Mononuclear cell (primary cell): ENCODE results near the gene RAC2. TPM values are rescaled to one million over a fixed set of nuclear protein-coding genes. Genes with fewer than 3 reads are reported as not detected.
"Not testable (repeated sequence)": the region's sequence is repeated elsewhere in the genome, so short reads cannot be mapped to it uniquely, and the experiment has no call there.

Experiments
- H3K27me3 ChIP-seq: 2 replicates; pipeline ENCODE4 v1.6.0; 2011; ENCODE audit warnings: low read length, control low read depth; ENCODE audit not compliant: insufficient read depth
- H3K4me1 ChIP-seq: 2 replicates; pipeline ENCODE4 v1.5.1; 2011; ENCODE audit warnings: mild to moderate bottlenecking, low read length, control low read depth; ENCODE audit not compliant: insufficient read depth
- H3K4me3 ChIP-seq: 2 replicates; pipeline ENCODE4 v1.5.1; 2011; ENCODE audit warnings: mild to moderate bottlenecking, low read length, moderate library complexity
- H3K9me3 ChIP-seq: 2 replicates; pipeline ENCODE4 v1.5.1; 2011; ENCODE audit warnings: low read depth, mild to moderate bottlenecking, control low read depth, low read length
- total RNA-seq: library from RNA; depleted of rRNA; stranded (reverse); fragments of >200 nt; gene quantifications from one replicate; pipeline ENCODE4 v1.2.3, GENCODE V29; 2012

RAC2 gene
- total RNA-seq, 1 donor: 107 TPM

GRCh38 chr22:37235897-37236607 lies 8.0 kb downstream of the RAC2 start:
- H3K9me3 ChIP-seq: no peaks in the 10 kb centered on the region
- H3K4me3 ChIP-seq: no peak overlapping the region
- peaks cover 99% of the 10 kb centered on the region for H3K4me1 ChIP-seq
- no peaks in the 10 kb centered on the region for H3K27me3 ChIP-seq

- H3K27me3 ChIP-seq: no peaks in the 10 kb centered on the region
- no peaks in the 10 kb centered on the region for H3K9me3 ChIP-seq
- H3K4me3 ChIP-seq: no peak overlapping the region
- peaks cover 99% of the 10 kb centered on the region for H3K4me1 ChIP-seq
Measured at GRCh38 chr22:37234736-37235711, 9.0 kb downstream of the RAC2 start.

GRCh38 chr22:37233751-37234631 lies 10.1 kb downstream of the RAC2 start:
- Histone ChIP-seq H3K27me3 (no peaks in the 10 kb centered on the region), H3K9me3 (no peaks in the 10 kb centered on the region), H3K4me3 (no peak overlapping the region), H3K4me1 (peaks cover 99% of the 10 kb centered on the region)

- H3K4me3 ChIP-seq, H3K9me3 ChIP-seq, H3K27me3 ChIP-seq: not testable (repeated sequence)
- H3K4me1 ChIP-seq: peaks cover 99% of the 10 kb centered on the region
Measured at GRCh38 chr22:37233371-37233750, 10.7 kb downstream of the RAC2 start.

- H3K9me3 ChIP-seq: no peaks in the 10 kb centered on the region
- H3K4me1 ChIP-seq: peaks cover 99% of the 10 kb centered on the region
- H3K4me3 ChIP-seq: no peak overlapping the region
- no peaks in the 10 kb centered on the region for H3K27me3 ChIP-seq
Measured at GRCh38 chr22:37232140-37232998, 11.7 kb downstream of the RAC2 start.

GRCh38 chr22:37231406-37232139 lies 12.5 kb downstream of the RAC2 start:
- peaks cover 93% of the 10 kb centered on the region for H3K4me1 ChIP-seq
- H3K9me3 ChIP-seq: no peaks in the 10 kb centered on the region
- no peaks in the 10 kb centered on the region for H3K27me3 ChIP-seq
- H3K4me3 ChIP-seq: no peak overlapping the region

GRCh38 chr22:37230673-37231405 lies 13.2 kb downstream of the RAC2 start:
- no peaks in the 10 kb centered on the region for H3K9me3 ChIP-seq
- H3K4me3 ChIP-seq: no peak overlapping the region
- H3K4me1 ChIP-seq: peaks cover 93% of the 10 kb centered on the region
- H3K27me3 ChIP-seq: no peaks in the 10 kb centered on the region

- Histone ChIP-seq H3K9me3 (no peaks in the 10 kb centered on the region), H3K4me1 (peaks cover 93% of the 10 kb centered on the region), H3K27me3 (no peaks in the 10 kb centered on the region), H3K4me3 (no peak overlapping the region)
Measured at GRCh38 chr22:37229805-37230672, 14.0 kb downstream of the RAC2 start.

- no peak overlapping the region for H3K4me3 ChIP-seq
- peaks cover 93% of the 10 kb centered on the region for H3K4me1 ChIP-seq
- no peaks in the 10 kb centered on the region for H3K27me3 ChIP-seq
Measured at GRCh38 chr22:37229012-37229804, 14.9 kb downstream of the RAC2 start.

GRCh38 chr22:37228106-37229011 lies 15.7 kb downstream of the RAC2 start:
- Histone ChIP-seq H3K4me3 (no peak overlapping the region), H3K9me3 (no peaks in the 10 kb centered on the region), H3K4me1 (peaks cover 93% of the 10 kb centered on the region), H3K27me3 (no peaks in the 10 kb centered on the region)

More at GRCh38 chr22:37229012-37229804, 14.9 kb downstream of the RAC2 start:
- H3K9me3 ChIP-seq: no peaks in the 10 kb centered on the region

- no peaks in the 10 kb centered on the region for H3K27me3 ChIP-seq
- H3K9me3 ChIP-seq: no peaks in the 10 kb centered on the region
- peaks cover 93% of the 10 kb centered on the region for H3K4me1 ChIP-seq
- no peak overlapping the region for H3K4me3 ChIP-seq
Measured at GRCh38 chr22:37226514-37226913, 17.6 kb downstream of the RAC2 start.
